Testis (tissue), 2 donors: ENCODE measurements around the gene ZMYND19.
A peak's percentile ranks its signal among the peaks of the same experiment; 100 is the strongest.

ENCODE experiments used
- CTCF ChIP-seq, 3 experiments: fragments of 450-650 bp in 2 of 3; fragments of 200-600 bp in 1 of 3; sonication (generic) in 1 of 3; IDR thresholded peaks; one replicate each; pipeline ENCODE4 v1.5.1; 2016 to 2019; ENCODE audit warnings: antibody characterized with exemption in 3 of 3, mild to moderate bottlenecking in 2 of 3, moderate library complexity in 1 of 3
- POLR2A ChIP-seq: fragments of 450-650 bp; IDR thresholded peaks from one replicate; pipeline ENCODE4 v1.6.1; 2017; ENCODE audit warnings: antibody characterized with exemption, mild to moderate bottlenecking, moderate library complexity

DNA sequence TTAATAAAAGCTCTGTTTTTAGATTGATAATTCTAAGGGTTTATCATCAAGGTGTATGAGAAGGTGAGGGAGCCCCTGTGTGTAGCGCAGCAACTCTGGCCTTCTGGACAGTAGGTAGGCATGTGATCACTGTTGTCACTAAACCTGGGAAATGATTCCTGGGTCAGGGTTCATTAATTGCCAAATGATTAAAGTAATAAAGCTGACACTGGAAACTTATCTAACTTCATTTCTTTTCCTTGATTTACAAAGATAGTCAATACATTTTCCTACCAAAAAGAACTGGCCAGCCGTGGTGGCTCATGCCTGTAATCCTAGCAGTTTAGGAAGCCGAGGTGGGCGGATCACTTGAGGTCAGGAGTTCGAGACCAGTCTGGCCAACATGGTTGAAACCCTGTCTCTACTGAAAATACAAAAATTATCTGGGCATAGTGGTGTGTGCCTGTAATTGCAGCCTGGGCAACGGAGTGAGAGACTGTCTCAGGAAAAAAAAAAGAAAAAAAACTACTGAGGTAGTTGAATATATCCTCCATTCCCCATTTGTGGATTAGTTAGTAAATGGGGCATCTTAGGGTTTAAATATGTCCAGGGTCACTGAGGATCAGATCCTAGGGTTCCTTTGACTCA lies 30.9 kb upstream of the ZMYND19 start:
- TF ChIP-seq POLR2A (no peak), CTCF (IDR thresholded peaks at IDR 0.05) (peak; percentile 32 to 36 (median 33))
